Measurements from ENCODE around the gene AP5M1. TPM values are rescaled to one million over a fixed set of nuclear protein-coding genes. Genes with fewer than 3 reads are reported as not detected.

The AP5M1 gene
- total and polyA plus RNA-seq, 2 of the 13 experiments (the other 11 are each of a cell fraction or from before 2014, with no cell fraction given), result 14.8 to 35.0 TPM

GRCh38 chr14:57268161-57269069 lies at the start of gene AP5M1, which contains the start of gene EXOC5 (continued):
- TF ChIP-seq DMTF1 (CRISPR knock-in tag; IDR thresholded peaks at IDR 0.05), result no peak
- TF ChIP-seq ZNF792 (CRISPR knock-in tag; IDR thresholded peaks at IDR 0.05), result peak; percentile 78
- no peak for TF ChIP-seq GPN1 (CRISPR knock-in tag; IDR thresholded peaks at IDR 0.05; ENCODE audit: borderline replicate concordance)
- no peak for TF ChIP-seq KDM1A (CRISPR knock-in tag; IDR thresholded peaks at IDR 0.05)
- peak; percentile 67 for TF ChIP-seq AGO2 (optimal IDR thresholded peaks at IDR 0.05; ENCODE audit: low read depth, low read length)
- peak; percentile 84 for TF ChIP-seq YEATS2 (CRISPR knock-in tag; IDR thresholded peaks at IDR 0.05; ENCODE audit: borderline replicate concordance)
- TF ChIP-seq JUNB (CRISPR knock-in tag; IDR thresholded peaks at IDR 0.05; ENCODE audit: borderline replicate concordance), result no peak
- TF ChIP-seq TCF7 (IDR thresholded peaks at IDR 0.05; ENCODE audit: low read depth), result peak; percentile 40; the same call in 1 of the 2 replicates
- TF ChIP-seq, protein P1, sequence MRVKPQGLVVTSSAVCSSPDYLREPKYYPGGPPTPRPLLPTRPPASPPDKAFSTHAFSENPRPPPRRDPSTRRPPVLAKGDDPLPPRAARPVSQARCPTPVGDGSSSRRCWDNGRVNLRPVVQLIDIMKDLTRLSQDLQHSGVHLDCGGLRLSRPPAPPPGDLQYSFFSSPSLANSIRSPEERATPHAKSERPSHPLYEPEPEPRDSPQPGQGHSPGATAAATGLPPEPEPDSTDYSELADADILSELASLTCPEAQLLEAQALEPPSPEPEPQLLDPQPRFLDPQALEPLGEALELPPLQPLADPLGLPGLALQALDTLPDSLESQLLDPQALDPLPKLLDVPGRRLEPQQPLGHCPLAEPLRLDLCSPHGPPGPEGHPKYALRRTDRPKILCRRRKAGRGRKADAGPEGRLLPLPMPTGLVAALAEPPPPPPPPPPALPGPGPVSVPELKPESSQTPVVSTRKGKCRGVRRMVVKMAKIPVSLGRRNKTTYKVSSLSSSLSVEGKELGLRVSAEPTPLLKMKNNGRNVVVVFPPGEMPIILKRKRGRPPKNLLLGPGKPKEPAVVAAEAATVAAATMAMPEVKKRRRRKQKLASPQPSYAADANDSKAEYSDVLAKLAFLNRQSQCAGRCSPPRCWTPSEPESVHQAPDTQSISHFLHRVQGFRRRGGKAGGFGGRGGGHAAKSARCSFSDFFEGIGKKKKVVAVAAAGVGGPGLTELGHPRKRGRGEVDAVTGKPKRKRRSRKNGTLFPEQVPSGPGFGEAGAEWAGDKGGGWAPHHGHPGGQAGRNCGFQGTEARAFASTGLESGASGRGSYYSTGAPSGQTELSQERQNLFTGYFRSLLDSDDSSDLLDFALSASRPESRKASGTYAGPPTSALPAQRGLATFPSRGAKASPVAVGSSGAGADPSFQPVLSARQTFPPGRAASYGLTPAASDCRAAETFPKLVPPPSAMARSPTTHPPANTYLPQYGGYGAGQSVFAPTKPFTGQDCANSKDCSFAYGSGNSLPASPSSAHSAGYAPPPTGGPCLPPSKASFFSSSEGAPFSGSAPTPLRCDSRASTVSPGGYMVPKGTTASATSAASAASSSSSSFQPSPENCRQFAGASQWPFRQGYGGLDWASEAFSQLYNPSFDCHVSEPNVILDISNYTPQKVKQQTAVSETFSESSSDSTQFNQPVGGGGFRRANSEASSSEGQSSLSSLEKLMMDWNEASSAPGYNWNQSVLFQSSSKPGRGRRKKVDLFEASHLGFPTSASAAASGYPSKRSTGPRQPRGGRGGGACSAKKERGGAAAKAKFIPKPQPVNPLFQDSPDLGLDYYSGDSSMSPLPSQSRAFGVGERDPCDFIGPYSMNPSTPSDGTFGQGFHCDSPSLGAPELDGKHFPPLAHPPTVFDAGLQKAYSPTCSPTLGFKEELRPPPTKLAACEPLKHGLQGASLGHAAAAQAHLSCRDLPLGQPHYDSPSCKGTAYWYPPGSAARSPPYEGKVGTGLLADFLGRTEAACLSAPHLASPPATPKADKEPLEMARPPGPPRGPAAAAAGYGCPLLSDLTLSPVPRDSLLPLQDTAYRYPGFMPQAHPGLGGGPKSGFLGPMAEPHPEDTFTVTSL (CRISPR knock-in tag; IDR thresholded peaks at IDR 0.05; ENCODE audit: borderline replicate concordance), result peak; percentile 77; the same call in 1 of the 2 replicates
- TF ChIP-seq ZNF770 (CRISPR knock-in tag; IDR thresholded peaks at IDR 0.05), result 0 out of 2 replicates have a peak, but pooled peaks have one; percentile 38
- peak; percentile 74; the same call in 1 of the 2 replicates for TF ChIP-seq ELF4 (CRISPR knock-in tag; IDR thresholded peaks at IDR 0.05; ENCODE audit: borderline replicate concordance)
- TF ChIP-seq STAG1 (CRISPR knock-in tag; IDR thresholded peaks at IDR 0.05), result no peak
- TF ChIP-seq, protein P2, sequence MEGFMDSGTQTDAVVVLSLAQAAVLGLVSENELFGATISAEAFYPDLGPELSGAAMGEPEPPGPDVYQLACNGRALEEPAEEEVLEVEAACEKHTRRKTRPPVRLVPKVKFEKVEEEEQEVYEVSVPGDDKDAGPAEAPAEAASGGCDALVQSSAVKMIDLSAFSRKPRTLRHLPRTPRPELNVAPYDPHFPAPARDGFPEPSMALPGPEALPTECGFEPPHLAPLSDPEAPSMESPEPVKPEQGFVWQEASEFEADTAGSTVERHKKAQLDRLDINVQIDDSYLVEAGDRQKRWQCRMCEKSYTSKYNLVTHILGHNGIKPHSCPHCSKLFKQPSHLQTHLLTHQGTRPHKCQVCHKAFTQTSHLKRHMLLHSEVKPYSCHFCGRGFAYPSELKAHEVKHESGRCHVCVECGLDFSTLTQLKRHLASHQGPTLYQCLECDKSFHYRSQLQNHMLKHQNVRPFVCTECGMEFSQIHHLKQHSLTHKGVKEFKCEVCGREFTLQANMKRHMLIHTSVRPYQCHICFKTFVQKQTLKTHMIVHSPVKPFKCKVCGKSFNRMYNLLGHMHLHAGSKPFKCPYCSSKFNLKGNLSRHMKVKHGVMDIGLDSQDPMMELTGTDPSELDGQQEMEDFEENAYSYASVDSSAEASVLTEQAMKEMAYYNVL (CRISPR knock-in tag; IDR thresholded peaks at IDR 0.05; ENCODE audit: borderline replicate concordance), result peak; percentile 90
- TF ChIP-seq ZNF367 (CRISPR knock-in tag; IDR thresholded peaks at IDR 0.05; ENCODE audit: borderline replicate concordance), result no peak
- peak; percentile 76 for TF ChIP-seq ELF3 (CRISPR knock-in tag; IDR thresholded peaks at IDR 0.05)
